IMR-90 (cell line): ENCODE data around the gene COL6A5. TPM values are rescaled to one million over a fixed set of nuclear protein-coding genes. Genes with fewer than 3 reads are reported as not detected.

ENCODE experiments used
- ATAC-seq: fragments of 200-7000 bp; cut with Tn5 transposase; 2 replicates; pipeline ENCODE4 v1.9.1; 2020; ENCODE audit warnings: low read depth, mild to moderate bottlenecking, moderate library complexity
- BruUV-seq: library from RNA; stranded (reverse); fragments of 400-500 nt; replicated peaks from 2 replicates; lab custom pipeline; 2021; lab: Mats Ljungman, UMichigan
- CTCF ChIA-PET: fragments of 300-600 bp; formaldehyde crosslinking; extraction: SDS; loops from one replicate; lab custom pipeline; 2021; ENCODE audit warnings: antibody characterized with exemption; lab: Yijun Ruan, JAX
- POLR2A ChIA-PET: fragments of 300-600 bp; sonication (Branson Sonifier 250); formaldehyde crosslinking; loops from one replicate; lab custom pipeline; 2022; ENCODE audit warnings: antibody characterized with exemption; ENCODE audit not compliant: unreplicated experiment; lab: Charles Lee
- DNase-seq: peaks from one replicate; pipeline ENCODE4 v3.0.0; 2013
- H2AFZ ChIP-seq: replicated peaks from 2 replicates; pipeline ENCODE3; 2013; ENCODE audit warnings: low read length, mild to moderate bottlenecking; ENCODE audit not compliant: poor library complexity
- H2AK5ac ChIP-seq: 2 replicates; pipeline ENCODE4 v1.6.1; 2013; ENCODE audit warnings: low read depth, low read length, inconsistent platforms
- H2AK9ac ChIP-seq: replicated peaks from 2 replicates; pipeline ENCODE3; 2013; ENCODE audit warnings: mild to moderate bottlenecking, low read depth, low read length, moderate library complexity; ENCODE audit not compliant: poor library complexity
- H2BK120ac ChIP-seq: 2 replicates; pipeline ENCODE4 v1.6.1; 2013; ENCODE audit warnings: low read depth, low read length, inconsistent platforms
- H2BK15ac ChIP-seq: 3 replicates; pipeline ENCODE4 v1.6.1; 2013; ENCODE audit warnings: low read depth, low read length, inconsistent platforms
- H2BK20ac ChIP-seq: 2 replicates; pipeline ENCODE4 v1.6.1; 2013; ENCODE audit warnings: low read depth, mild to moderate bottlenecking, inconsistent platforms, low read length, moderate library complexity
- H2BK5ac ChIP-seq: 2 replicates; pipeline ENCODE4 v1.6.1; 2013; ENCODE audit warnings: mild to moderate bottlenecking, low read depth, low read length, inconsistent platforms; ENCODE audit not compliant: poor library complexity, severe bottlenecking
- H3K14ac ChIP-seq: replicated peaks from 2 replicates; pipeline ENCODE4 v1.6.1; 2013; ENCODE audit warnings: low read depth, low read length, inconsistent platforms
- H3K18ac ChIP-seq: 2 replicates; pipeline ENCODE4 v1.6.1; 2013; ENCODE audit warnings: low read depth, low read length, control low read depth
- H3K23ac ChIP-seq: 2 replicates; pipeline ENCODE4 v1.6.1; 2013; ENCODE audit warnings: low read depth, low read length, inconsistent platforms
- H3K27ac ChIP-seq: 2 replicates; pipeline ENCODE4 v1.5.1; 2013; ENCODE audit warnings: mild to moderate bottlenecking, control low read depth, low read length; ENCODE audit not compliant: insufficient read depth
- H3K27me3 ChIP-seq: 2 replicates; pipeline ENCODE4 v1.6.1; 2013; ENCODE audit warnings: low read length; ENCODE audit not compliant: control insufficient read depth, insufficient read depth
- H3K36me3 ChIP-seq: 2 replicates; pipeline ENCODE4 v1.6.1; 2013; ENCODE audit warnings: low read length, mixed read lengths; ENCODE audit not compliant: control insufficient read depth, insufficient read depth
- H3K4ac ChIP-seq: 2 replicates; pipeline ENCODE4 v1.6.1; 2013; ENCODE audit warnings: low read depth, low read length, inconsistent platforms
- H3K4me1 ChIP-seq: 2 replicates; pipeline ENCODE4 v1.6.1; 2013; ENCODE audit warnings: low read length, mixed read lengths; ENCODE audit not compliant: control insufficient read depth, insufficient read depth
- H3K4me2 ChIP-seq: 2 replicates; pipeline ENCODE4 v1.6.1; 2013; ENCODE audit warnings: low read depth, mild to moderate bottlenecking, control low read depth, low read length, moderate library complexity
- H3K4me3 ChIP-seq: 2 replicates; pipeline ENCODE4 v1.5.1; 2013; ENCODE audit warnings: low read depth, mild to moderate bottlenecking, control low read depth, low read length, moderate library complexity; ENCODE audit not compliant: insufficient read depth
- H3K56ac ChIP-seq: 2 replicates; pipeline ENCODE4 v1.6.1; 2013; ENCODE audit warnings: low read length, inconsistent platforms; ENCODE audit not compliant: insufficient read depth; ENCODE audit errors: extremely low read depth
- H3K79me1 ChIP-seq, 2 experiments: 2 replicates each; pipeline ENCODE4 v1.6.1; 2013; ENCODE audit warnings: low read length in 2 of 2, inconsistent platforms in 1 of 2, low read depth in 1 of 2
- H3K9ac ChIP-seq: 2 replicates; pipeline ENCODE4 v1.6.1; 2013; ENCODE audit warnings: low read depth, low read length, control low read depth
- H3K9me1 ChIP-seq: 2 replicates; pipeline ENCODE4 v1.6.1; 2013; ENCODE audit warnings: low read length, inconsistent platforms; ENCODE audit not compliant: insufficient read depth
- H3K9me3 ChIP-seq: 2 replicates; pipeline ENCODE4 v1.6.1; 2013; ENCODE audit warnings: low read length; ENCODE audit not compliant: control insufficient read depth, insufficient read depth
- H4K20me1 ChIP-seq: 2 replicates; pipeline ENCODE4 v1.6.1; 2013; ENCODE audit warnings: low read length, inconsistent platforms; ENCODE audit not compliant: insufficient read depth
- H4K5ac ChIP-seq: 2 replicates; pipeline ENCODE4 v1.6.1; 2013; ENCODE audit warnings: mild to moderate bottlenecking, low read depth, low read length, control low read depth
- H4K8ac ChIP-seq, 2 experiments: 2 replicates each; pipeline ENCODE4 v1.6.1; 2013; ENCODE audit warnings: low read depth in 2 of 2, low read length in 2 of 2, control low read depth in 1 of 2, inconsistent platforms in 1 of 2
- H4K91ac ChIP-seq: 2 replicates; pipeline ENCODE4 v1.6.1; 2013; ENCODE audit warnings: low read depth, low read length, inconsistent platforms; ENCODE audit not compliant: insufficient read depth
- CEBPB ChIP-seq: IDR thresholded peaks from 2 replicates; pipeline ENCODE4 v1.6.1; 2012; ENCODE audit warnings: low read depth, low read length, improper control_type of control experiment
- CHD1 ChIP-seq: IDR thresholded peaks from 2 replicates; pipeline ENCODE4 v1.6.1; 2012; ENCODE audit warnings: low read depth, low read length, improper control_type of control experiment
- CTCF ChIP-seq: conservative IDR thresholded peaks from 2 replicates; pipeline ENCODE4 v1.5.1; 2012; ENCODE audit warnings: mild to moderate bottlenecking, low read depth, low read length, improper control_type of control experiment
- MAFK ChIP-seq: IDR thresholded peaks from 2 replicates; pipeline ENCODE4 v1.6.1; 2012; ENCODE audit warnings: low read depth, low read length, improper control_type of control experiment
- MAZ ChIP-seq: IDR thresholded peaks from 2 replicates; pipeline ENCODE4 v1.6.1; 2012; ENCODE audit warnings: low read depth, mild to moderate bottlenecking, low read length, improper control_type of control experiment, moderate library complexity, borderline replicate concordance
- MXI1 ChIP-seq: IDR thresholded peaks from 2 replicates; pipeline ENCODE4 v1.6.1; 2012; ENCODE audit warnings: low read depth, mild to moderate bottlenecking, low read length, moderate library complexity, borderline replicate concordance
- NFE2L2 ChIP-seq: fragments of 150-350 bp; IDR thresholded peaks from 2 replicates; pipeline ENCODE4 v1.6.1; 2016; ENCODE audit warnings: low read depth, mild to moderate bottlenecking, low read length
- POLR2A ChIP-seq: IDR thresholded peaks from 2 replicates; pipeline ENCODE4 v1.6.1; 2012; ENCODE audit warnings: mild to moderate bottlenecking, low read depth, low read length
- RAD21 ChIP-seq: IDR thresholded peaks from 2 replicates; pipeline ENCODE4 v1.6.1; 2012; ENCODE audit warnings: low read length, improper control_type of control experiment
- RCOR1 ChIP-seq: IDR thresholded peaks from 2 replicates; pipeline ENCODE4 v1.6.1; 2012; ENCODE audit warnings: mild to moderate bottlenecking, low read length, improper control_type of control experiment; ENCODE audit not compliant: insufficient replicate concordance
- RFX5 ChIP-seq: IDR thresholded peaks from 2 replicates; pipeline ENCODE4 v1.8.0; 2012; ENCODE audit warnings: low read depth, mild to moderate bottlenecking, low read length, moderate library complexity
- SMC3 ChIP-seq: fragments of 150-350 bp; IDR thresholded peaks from 2 replicates; pipeline ENCODE4 v1.6.1; 2016; ENCODE audit warnings: low read depth, mild to moderate bottlenecking, antibody characterized with exemption, low read length, moderate library complexity
- WGBS, 2 experiments: methylation state at CpG; one replicate each; pipeline versions ENCODE4 v1.1.5 to v1.1.7; 2013; ENCODE audit warnings: missing lambda C conversion rate in 2 of 2; ENCODE audit not compliant: insufficient read length in 1 of 2; ENCODE audit errors: extremely low coverage in 2 of 2; 5-methylcytosine and 5-hydroxymethylcytosine counted together
- dilution Hi-C: fragments of 300-500 bp; cut with HindIII; formaldehyde crosslinking; loops from one replicate; pipeline ENCODE4 v1.14.3; 2018; ENCODE audit warnings: low sequenced_read_pairs; ENCODE audit not compliant: unreplicated experiment
- in situ Hi-C: fragments of 300-500 bp; cut with MboI; formaldehyde crosslinking; loops from 3 replicates; pipeline ENCODE4 v1.14.3; 2019; ENCODE audit warnings: low sequenced_read_pairs, inconsistent platforms, mixed read lengths
- intact Hi-C: fragments of 100-400 bp; cut with micrococcal nuclease; formaldehyde crosslinking; loops from 2 replicates; pipeline ENCODE4 v1.10.0; 2022
- polyA plus RNA-seq, 3 experiments: library from polyadenylated mRNA; depleted of rRNA; stranded (reverse); fragments of >200 nt; gene quantifications; 2 replicates each; pipeline ENCODE4 v1.2.3, GENCODE V29; 2012; ENCODE audit warnings: low replicate concordance in 1 of 3
- total RNA-seq: library from RNA; depleted of rRNA; stranded (reverse); fragments of >200 nt; gene quantifications from 2 replicates; pipeline ENCODE4 v1.2.3, GENCODE V29; 2012
- TF ChIP-seq, protein P1 (sequence below): fragments of 150-350 bp; IDR thresholded peaks from 2 replicates; pipeline ENCODE4 v1.6.1; 2017; ENCODE audit warnings: mild to moderate bottlenecking, antibody characterized with exemption, low read length, low read depth

COL6A5 gene
- total and polyA plus RNA-seq, 2 of the 4 experiments (the other 2 are of a cell fraction), result not detected

DNA sequence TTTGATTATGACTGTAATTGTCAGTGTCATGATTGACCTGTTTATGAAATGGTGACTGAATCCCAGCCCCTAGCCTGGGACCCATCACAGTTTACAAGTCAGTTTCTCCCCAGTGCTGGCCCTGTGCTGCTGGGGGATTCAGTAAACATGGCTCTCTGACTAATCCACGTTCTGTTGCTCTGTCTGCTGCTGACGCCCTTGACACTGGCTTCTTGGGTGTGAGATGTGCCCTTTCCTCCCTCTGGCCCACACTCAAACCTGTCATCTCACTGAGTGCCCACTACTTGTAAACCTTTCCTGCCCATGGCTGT is 84.2 kb downstream of the COL6A5 start:
- Histone ChIP-seq H2AFZ (no peak overlapping the region), H3K27ac (no peak overlapping the region), H3K23ac (no peak overlapping the region), H3K4me1 (no peaks in the 10 kb centered on the region), H3K56ac (no peak overlapping the region), H4K5ac (no peak overlapping the region), H3K14ac (no peak overlapping the region), H4K91ac (no peak overlapping the region), H3K9me1 (no peaks in the 10 kb centered on the region), H2BK5ac (no peak overlapping the region), H3K4me2 (no peak overlapping the region), H3K4ac (no peak overlapping the region), H2AK9ac (no peak overlapping the region), H3K27me3 (no peaks in the 10 kb centered on the region), H2BK15ac (no peak overlapping the region), H3K79me1 (no peaks in the 10 kb centered on the region), H3K9ac (no peak overlapping the region), H4K8ac (no peak overlapping the region), H3K4me3 (no peak overlapping the region), H3K36me3 (no peaks in the 10 kb centered on the region), H2AK5ac (no peak overlapping the region), H3K18ac (no peak overlapping the region), H2BK20ac (no peak overlapping the region), H2BK120ac (no peak overlapping the region), H3K9me3 (no peaks in the 10 kb centered on the region), H4K20me1 (no peaks in the 10 kb centered on the region)
- ATAC-seq, result no peak
- POLR2A ChIA-PET, result no interaction called here
- no peak for DNase-seq
- WGBS, 2 experiments, result no CpG with 5 or more reads among the region's 2 CpGs
- dilution Hi-C loops, result no loop called here
- intact Hi-C loops, result no loop called here
- CTCF ChIA-PET, result no interaction called here
- BruUV-seq, result no TSS peak
- in situ Hi-C loops, result no loop called here
- TF ChIP-seq SMC3 (no peak), MAFK (no peak), CEBPB (no peak), RCOR1 (no peak), CHD1 (no peak), NFE2L2 (no peak), MXI1 (no peak), RAD21 (no peak), POLR2A (no peak), RFX5 (no peak), CTCF (no peak), MAZ (no peak)
- TF ChIP-seq, protein P1, sequence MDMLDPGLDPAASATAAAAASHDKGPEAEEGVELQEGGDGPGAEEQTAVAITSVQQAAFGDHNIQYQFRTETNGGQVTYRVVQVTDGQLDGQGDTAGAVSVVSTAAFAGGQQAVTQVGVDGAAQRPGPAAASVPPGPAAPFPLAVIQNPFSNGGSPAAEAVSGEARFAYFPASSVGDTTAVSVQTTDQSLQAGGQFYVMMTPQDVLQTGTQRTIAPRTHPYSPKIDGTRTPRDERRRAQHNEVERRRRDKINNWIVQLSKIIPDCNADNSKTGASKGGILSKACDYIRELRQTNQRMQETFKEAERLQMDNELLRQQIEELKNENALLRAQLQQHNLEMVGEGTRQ, result no peak
